Psoas muscle (tissue), 8 donors: ENCODE measurements around the gene PPP6R3. TPM values are rescaled to one million over a fixed set of nuclear protein-coding genes. Genes with fewer than 3 reads are reported as not detected.
"Not testable (repeated sequence)": the region's sequence is repeated elsewhere in the genome, so short reads cannot be mapped to it uniquely, and the experiment has no call there.

Experiments
- ATAC-seq, 4 donors: fragments of 200-7000 bp; cut with Tn5 transposase; one replicate each; pipeline ENCODE4 v1.9.1; 2020; ENCODE audit warnings: moderate library complexity in 3 of 4, mild to moderate bottlenecking in 2 of 4
- DNase-seq, 2 donors: peaks; one replicate each; pipeline ENCODE4 v3.0.0-alpha.2; 2020
- H3K27ac ChIP-seq: fragments of 200-600 bp; one replicate; pipeline ENCODE4 v1.8.0; 2022
- H3K27me3 ChIP-seq, 3 donors: fragments of 200-600 bp in 1 of 3; one replicate each; pipeline versions ENCODE4 v1.6.1 to v1.8.0; 2013 to 2022; ENCODE audit warnings: low read length in 2 of 3, mild to moderate bottlenecking in 2 of 3, moderate library complexity in 1 of 3; ENCODE audit not compliant: insufficient read depth in 3 of 3
- H3K36me3 ChIP-seq, 2 donors: fragments of 200-600 bp in 1 of 2; one replicate each; pipeline versions ENCODE4 v1.6.1 to v1.8.0; 2013 to 2022; ENCODE audit warnings: low read depth in 1 of 2, mild to moderate bottlenecking in 1 of 2, moderate library complexity in 1 of 2; ENCODE audit not compliant: insufficient read depth in 1 of 2
- H3K4me1 ChIP-seq: fragments of 200-600 bp; one replicate; pipeline ENCODE4 v1.8.0; 2022
- H3K4me3 ChIP-seq: fragments of 200-600 bp; one replicate; pipeline ENCODE4 v1.8.0; 2022; ENCODE audit warnings: mild to moderate bottlenecking
- H3K9me3 ChIP-seq: fragments of 200-600 bp; one replicate; pipeline ENCODE4 v1.8.0; 2022
- WGBS, 3 donors: extraction: QIAGEN DNeasy Blood & Tissue Kit; methylation state at CpG; one replicate each; pipeline versions ENCODE4 v1.1.6 to v1.1.7; 2013; 5-methylcytosine and 5-hydroxymethylcytosine counted together
- intact Hi-C, 2 donors: fragments of 100-400 bp; cut with DNase I; formaldehyde crosslinking; loops; one replicate each; pipeline versions ENCODE4 v1.11.0 to v1.14.2; 2022
- polyA plus RNA-seq, 3 donors: library from polyadenylated mRNA; stranded (reverse); fragments of 200-250 nt; gene quantifications; one replicate each; pipeline ENCODE4 v1.2.3, GENCODE V29; 2013
- total RNA-seq, 4 donors: library from RNA; stranded (reverse); fragmentation: NEBNext Ultra II Directional in 2 of 4; extraction: Animal tissue kit (Norgen Biotek cat#: 25700) in 2 of 4; gene quantifications; one replicate each; pipeline versions ENCODE4 v1.2.1 to v1.2.4, GENCODE V29; 2021 to 2023
- TF ChIP-seq, protein P1 (sequence below): fragments of 200-600 bp; IDR thresholded peaks from one replicate; pipeline ENCODE4 v1.8.0; 2022; ENCODE audit warnings: antibody characterized with exemption
- donor health status: healthy with polysubstance abuse.
- donor health status: DM: no; HTN: no; CAD: no; lungs with moderate emphysema.
- donor health status: Bipolar disorder and iron deficiency.
- donor health status: healthy.
- donor health status: DM: yes; HTN: yes; CAD: no.
- donor health status: DM: no; HTN: no; CAD: no.
- donor health status: DM: no; HTN: no; CAD: no.
- donor health status: DM: yes; HTN: yes; CAD: no.

The PPP6R3 gene
- total and polyA plus RNA-seq, 7 donors = 19.7 to 102 (median 58.8) TPM

DNA sequence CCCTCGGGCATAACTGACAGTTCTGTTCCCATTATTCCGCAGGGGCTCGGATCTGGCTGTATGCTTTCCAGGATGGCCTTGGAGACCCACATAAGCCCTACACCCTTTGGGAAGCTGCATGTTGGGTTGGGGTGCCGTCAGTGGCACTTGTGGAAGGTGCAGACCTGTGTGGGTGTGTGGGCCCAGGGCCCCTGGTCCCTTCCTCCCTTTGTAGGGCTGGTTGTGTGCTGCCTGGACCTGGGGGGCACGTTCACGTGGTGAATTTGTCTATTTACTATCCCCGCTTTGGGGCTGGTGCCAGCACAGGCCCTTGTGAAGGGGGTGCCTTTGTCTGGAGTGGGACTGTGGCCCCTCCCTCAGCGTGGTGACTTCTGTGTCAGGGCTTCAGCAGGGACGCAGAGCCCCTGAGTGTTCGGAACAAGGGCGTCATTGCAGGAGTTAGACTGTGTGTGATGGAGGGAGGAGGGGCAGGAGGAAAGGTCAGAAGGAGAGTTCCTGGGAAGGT, 15.0 kb upstream of the PPP6R3 start:
- intact Hi-C loops = loop anchor here (1.0 to 5.0 kb wide), 3 partner anchors 63 to 188 kb away; no protein-coding TSS in a partner anchor
- TF ChIP-seq, protein P1, sequence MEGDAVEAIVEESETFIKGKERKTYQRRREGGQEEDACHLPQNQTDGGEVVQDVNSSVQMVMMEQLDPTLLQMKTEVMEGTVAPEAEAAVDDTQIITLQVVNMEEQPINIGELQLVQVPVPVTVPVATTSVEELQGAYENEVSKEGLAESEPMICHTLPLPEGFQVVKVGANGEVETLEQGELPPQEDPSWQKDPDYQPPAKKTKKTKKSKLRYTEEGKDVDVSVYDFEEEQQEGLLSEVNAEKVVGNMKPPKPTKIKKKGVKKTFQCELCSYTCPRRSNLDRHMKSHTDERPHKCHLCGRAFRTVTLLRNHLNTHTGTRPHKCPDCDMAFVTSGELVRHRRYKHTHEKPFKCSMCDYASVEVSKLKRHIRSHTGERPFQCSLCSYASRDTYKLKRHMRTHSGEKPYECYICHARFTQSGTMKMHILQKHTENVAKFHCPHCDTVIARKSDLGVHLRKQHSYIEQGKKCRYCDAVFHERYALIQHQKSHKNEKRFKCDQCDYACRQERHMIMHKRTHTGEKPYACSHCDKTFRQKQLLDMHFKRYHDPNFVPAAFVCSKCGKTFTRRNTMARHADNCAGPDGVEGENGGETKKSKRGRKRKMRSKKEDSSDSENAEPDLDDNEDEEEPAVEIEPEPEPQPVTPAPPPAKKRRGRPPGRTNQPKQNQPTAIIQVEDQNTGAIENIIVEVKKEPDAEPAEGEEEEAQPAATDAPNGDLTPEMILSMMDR = no peak
- peaks cover 0 to 35% of the 10 kb centered on the region in 2 donors for H3K36me3 ChIP-seq
- ATAC-seq (no peak), DNase-seq (peak in 1 of 2 donors; percentile 35)
- no peak overlapping the region for H3K27ac ChIP-seq
- no peak overlapping the region for H3K4me3 ChIP-seq
- 87 to 90% (median 89%) methylated on average over 11 of the region's 11 CpGs for WGBS, 3 donors
- no peaks in the 10 kb centered on the region for H3K9me3 ChIP-seq
- H3K4me1 ChIP-seq = no peaks in the 10 kb centered on the region
- H3K27me3 ChIP-seq = no peaks in the 10 kb centered on the region

DNA sequence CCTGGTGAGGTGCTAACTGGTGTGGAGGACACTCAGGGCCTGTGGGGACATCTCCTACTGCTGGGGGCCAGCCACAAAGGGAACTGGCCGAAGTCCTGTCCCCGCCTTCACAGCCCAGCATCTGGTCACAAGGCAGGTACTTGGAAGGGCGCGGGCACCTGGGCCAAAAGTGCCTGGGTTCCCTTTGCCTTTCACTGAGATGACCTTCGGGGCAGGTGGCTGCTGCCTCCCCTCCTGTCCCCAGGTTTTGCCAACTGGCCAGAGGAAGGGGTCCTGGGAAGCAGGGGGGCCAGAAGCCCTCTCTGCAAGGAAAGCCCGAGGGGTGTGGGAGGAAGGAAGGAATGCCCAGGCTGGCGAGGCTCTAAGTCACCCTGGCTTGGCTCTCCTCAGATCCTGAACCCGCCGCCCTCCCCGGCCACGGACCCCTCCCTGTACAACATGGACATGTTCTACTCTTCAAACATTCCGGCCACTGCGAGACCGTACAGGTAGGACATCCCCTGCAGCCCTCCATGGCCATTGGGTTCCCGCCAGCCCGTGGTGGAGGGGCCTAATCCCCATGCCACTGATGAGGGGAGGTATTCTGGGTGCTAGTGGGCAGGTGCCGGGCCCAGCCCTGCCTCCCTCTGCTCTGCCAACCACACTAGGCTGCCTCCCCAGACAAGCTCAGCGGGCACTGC, 14.4 kb upstream of the PPP6R3 start:
- Histone ChIP-seq H3K4me1 (no peaks in the 10 kb centered on the region), H3K4me3 (no peak overlapping the region), H3K27ac (no peak overlapping the region), H3K36me3 (peaks cover 0 to 30% of the 10 kb centered on the region in 2 donors), H3K9me3 (no peaks in the 10 kb centered on the region), H3K27me3 (no peaks in the 10 kb centered on the region)
- WGBS, 3 donors = 89 to 92% (median 90%) methylated on average over 13 to 18 of the region's 18 CpGs
- TF ChIP-seq, protein P1 = no peak
- intact Hi-C loops = loop anchor here (1.0 to 5.0 kb wide), 3 partner anchors 64 to 189 kb away; no protein-coding TSS in a partner anchor
- peak in 1 of 4 donors; percentile 12 for ATAC-seq
- DNase-seq = peak in 1 of 2 donors; percentile 46

DNA sequence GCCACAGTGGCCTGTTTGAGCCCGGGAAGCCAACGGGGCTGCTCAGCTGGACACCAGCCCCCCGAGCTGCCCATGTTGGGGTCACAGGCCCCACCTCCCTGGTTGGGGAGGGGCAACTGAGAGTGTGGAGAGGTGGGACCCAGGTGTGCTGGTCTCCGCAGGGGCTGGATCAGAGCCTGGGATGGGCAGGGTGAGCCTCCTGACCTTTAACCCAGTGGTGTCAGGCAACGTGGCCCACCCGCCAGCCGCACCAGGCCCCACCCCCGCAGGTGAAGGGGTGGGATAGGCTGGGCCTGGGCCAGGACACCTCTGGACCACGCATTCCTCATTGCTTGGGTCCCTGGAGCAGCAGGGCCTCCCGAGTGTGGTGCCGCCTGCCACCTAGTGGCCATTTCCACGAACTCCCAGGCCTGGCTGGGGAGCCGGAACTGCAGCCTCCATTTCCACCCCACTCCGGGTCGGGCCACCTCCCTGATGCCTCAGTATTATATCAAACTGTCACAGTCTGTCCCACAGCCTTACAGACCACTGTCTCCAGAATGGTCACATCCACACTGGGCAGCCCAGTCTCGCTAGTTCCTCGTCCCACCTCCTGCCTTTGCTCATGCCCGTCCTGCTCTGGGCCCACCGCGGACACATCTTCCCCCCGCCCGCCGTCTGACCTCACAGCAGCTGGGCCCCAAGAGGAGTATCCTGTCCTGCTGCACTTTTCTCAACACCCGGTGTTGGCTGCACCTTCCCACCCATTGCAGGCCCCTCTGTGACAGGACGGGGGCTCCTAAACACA, 13.3 kb upstream of the PPP6R3 start:
- TF ChIP-seq, protein P1 = peak; percentile 95
- no peaks in the 10 kb centered on the region for H3K4me1 ChIP-seq
- H3K36me3 ChIP-seq = peaks cover 0 to 30% of the 10 kb centered on the region in 2 donors
- ATAC-seq (peak; percentile 86 to 95 (median 90)), DNase-seq (peak; percentile 78 to 90)
- H3K4me3 ChIP-seq = no peak overlapping the region
- 46% methylated on average over 24 to 25 of the region's 25 CpGs for WGBS, 3 donors
- no peaks in the 10 kb centered on the region for H3K9me3 ChIP-seq
- H3K27ac ChIP-seq = no peak overlapping the region
- intact Hi-C loops = loop anchor here (5.0 kb wide), 2 partner anchors 65 to 190 kb away; no protein-coding TSS in a partner anchor
- no peaks in the 10 kb centered on the region for H3K27me3 ChIP-seq

DNA sequence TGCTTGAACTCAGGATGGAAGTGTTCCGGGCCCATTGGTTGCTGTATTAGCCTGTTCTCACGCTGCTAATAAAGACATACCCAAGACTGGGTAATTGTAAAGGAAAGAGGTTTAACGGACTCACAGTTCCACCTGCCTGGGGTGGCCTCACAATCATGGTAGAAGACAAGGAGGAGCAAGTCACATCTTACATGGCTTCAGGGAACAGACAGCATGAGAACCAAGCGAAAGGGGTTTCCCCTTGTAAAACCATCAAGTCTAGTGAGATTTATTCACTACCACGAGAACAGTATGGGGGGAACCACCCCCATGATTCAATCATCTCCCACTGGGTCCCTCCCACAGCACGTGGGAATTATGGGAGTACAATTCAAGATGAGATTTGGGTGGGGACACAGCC, 12.6 kb upstream of the PPP6R3 start:
- not testable (repeated sequence) for H3K4me1 ChIP-seq, H3K9me3 ChIP-seq, ATAC-seq, H3K27me3 ChIP-seq, H3K27ac ChIP-seq, H3K4me3 ChIP-seq
- peak in 1 of 2 donors; percentile 0 for DNase-seq
- H3K36me3 ChIP-seq = peaks cover 0 to 23% of the 10 kb centered on the region in 2 donors
- WGBS, 3 donors = 74 to 85% (median 78%) methylated on average over 6 of the region's 6 CpGs
- intact Hi-C loops = loop anchor here (5.0 kb wide), 2 partner anchors 66 to 191 kb away; no protein-coding TSS in a partner anchor

DNA sequence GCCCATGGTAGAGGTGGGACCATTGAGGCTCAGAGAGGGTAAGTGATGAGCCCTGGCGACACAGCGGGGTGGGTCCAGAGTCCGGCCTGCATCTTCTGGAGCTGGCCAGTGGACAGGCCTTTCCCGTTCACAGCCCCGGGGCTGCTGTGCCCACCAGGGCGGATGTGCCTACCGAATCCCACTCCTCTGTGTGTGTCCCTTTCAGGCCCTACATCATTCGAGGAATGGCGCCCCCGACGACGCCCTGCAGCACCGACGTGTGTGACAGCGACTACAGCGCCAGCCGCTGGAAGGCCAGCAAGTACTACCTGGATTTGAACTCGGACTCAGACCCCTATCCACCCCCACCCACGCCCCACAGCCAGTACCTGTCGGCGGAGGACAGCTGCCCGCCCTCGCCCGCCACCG, 11.9 kb upstream of the PPP6R3 start:
- no peak overlapping the region for H3K27ac ChIP-seq
- 90 to 96% (median 93%) methylated on average over 25 of the region's 25 CpGs for WGBS, 3 donors
- no peak overlapping the region for H3K4me3 ChIP-seq
- intact Hi-C loops = loop anchor here (5.0 kb wide), 2 partner anchors 66 to 191 kb away; no protein-coding TSS in a partner anchor
- H3K4me1 ChIP-seq = no peaks in the 10 kb centered on the region
- DNase-seq (peak in 1 of 2 donors; percentile 52), ATAC-seq (no peak)
- H3K9me3 ChIP-seq = no peaks in the 10 kb centered on the region
- H3K27me3 ChIP-seq = no peaks in the 10 kb centered on the region
- TF ChIP-seq, protein P1 = no peak
- H3K36me3 ChIP-seq = peaks cover 0 to 21% of the 10 kb centered on the region in 2 donors
